Raji (cell line): ENCODE results near the gene PGAM2.

Source experiments
- POLR2A ChIP-seq: IDR thresholded peaks from 2 replicates; pipeline ENCODE4 v1.6.1; 2011; ENCODE audit warnings: low read depth, low read length, control low read depth; ENCODE audit not compliant: insufficient read depth

PGAM2 gene

GRCh38 chr7:44097064-44097932, 31.9 kb upstream of the PGAM2 start:
- peak; percentile 48; the same call in 1 of the 2 replicates for TF ChIP-seq POLR2A

- no peak; the same call in 1 of the 2 replicates for TF ChIP-seq POLR2A
Measured at GRCh38 chr7:44096326-44096881, 31.0 kb upstream of the PGAM2 start.

- TF ChIP-seq POLR2A = no peak
Measured at GRCh38 chr7:44095781-44096180, 30.4 kb upstream of the PGAM2 start.

GRCh38 chr7:44094883-44095592, 29.7 kb upstream of the PGAM2 start:
- peak; percentile 56 for TF ChIP-seq POLR2A

GRCh38 chr7:44094365-44094764, 29.0 kb upstream of the PGAM2 start:
- no peak for TF ChIP-seq POLR2A

- no peak for TF ChIP-seq POLR2A
Measured at GRCh38 chr7:44093102-44093641, 27.8 kb upstream of the PGAM2 start.

GRCh38 chr7:44087911-44088838, 22.8 kb upstream of the PGAM2 start:
- TF ChIP-seq POLR2A = no peak

- TF ChIP-seq POLR2A = no peak
Measured at GRCh38 chr7:44086627-44087026, 21.3 kb upstream of the PGAM2 start.

GRCh38 chr7:44085546-44085945, 20.2 kb upstream of the PGAM2 start:
- no peak for TF ChIP-seq POLR2A

GRCh38 chr7:44084701-44085100, 19.3 kb upstream of the PGAM2 start:
- TF ChIP-seq POLR2A = no peak

- TF ChIP-seq POLR2A = no peak
Measured at GRCh38 chr7:44083796-44084195, 18.4 kb upstream of the PGAM2 start.

GRCh38 chr7:44082541-44083207, 17.3 kb upstream of the PGAM2 start:
- peak; percentile 47 for TF ChIP-seq POLR2A

- peak; percentile 29 for TF ChIP-seq POLR2A
Measured at GRCh38 chr7:44081266-44081748, 15.9 kb upstream of the PGAM2 start.

- no peak for TF ChIP-seq POLR2A
Measured at GRCh38 chr7:44080686-44081265, 15.4 kb upstream of the PGAM2 start.

GRCh38 chr7:44080118-44080517, 14.8 kb upstream of the PGAM2 start:
- no peak for TF ChIP-seq POLR2A
